ENCODE measurements around the gene AGAP3.

Gene AGAP3

GRCh38 chr7:151129960-151130591 lies 43.8 kb downstream of the AGAP3 start:
- Histone ChIP-seq H3K4me3 (ENCODE audit: severe bottlenecking) (no peak overlapping the region), H3K27me3 (ENCODE audit: insufficient read depth, poor library complexity, severe bottlenecking) (no peaks in the 10 kb centered on the region), H3K36me3 (ENCODE audit: low read depth) (peaks cover 64% of the 10 kb centered on the region), H3K27ac (ENCODE audit: poor library complexity, severe bottlenecking) (no peak overlapping the region), H3K9me3 (ENCODE audit: severe bottlenecking) (no peaks in the 10 kb centered on the region), H3K4me1 (ENCODE audit: insufficient read depth, poor library complexity, severe bottlenecking) (no peaks in the 10 kb centered on the region)
- no peak for DNase-seq (ENCODE audit: low spot score)
- TF ChIP-seq, protein P1, sequence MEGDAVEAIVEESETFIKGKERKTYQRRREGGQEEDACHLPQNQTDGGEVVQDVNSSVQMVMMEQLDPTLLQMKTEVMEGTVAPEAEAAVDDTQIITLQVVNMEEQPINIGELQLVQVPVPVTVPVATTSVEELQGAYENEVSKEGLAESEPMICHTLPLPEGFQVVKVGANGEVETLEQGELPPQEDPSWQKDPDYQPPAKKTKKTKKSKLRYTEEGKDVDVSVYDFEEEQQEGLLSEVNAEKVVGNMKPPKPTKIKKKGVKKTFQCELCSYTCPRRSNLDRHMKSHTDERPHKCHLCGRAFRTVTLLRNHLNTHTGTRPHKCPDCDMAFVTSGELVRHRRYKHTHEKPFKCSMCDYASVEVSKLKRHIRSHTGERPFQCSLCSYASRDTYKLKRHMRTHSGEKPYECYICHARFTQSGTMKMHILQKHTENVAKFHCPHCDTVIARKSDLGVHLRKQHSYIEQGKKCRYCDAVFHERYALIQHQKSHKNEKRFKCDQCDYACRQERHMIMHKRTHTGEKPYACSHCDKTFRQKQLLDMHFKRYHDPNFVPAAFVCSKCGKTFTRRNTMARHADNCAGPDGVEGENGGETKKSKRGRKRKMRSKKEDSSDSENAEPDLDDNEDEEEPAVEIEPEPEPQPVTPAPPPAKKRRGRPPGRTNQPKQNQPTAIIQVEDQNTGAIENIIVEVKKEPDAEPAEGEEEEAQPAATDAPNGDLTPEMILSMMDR (IDR thresholded peaks at IDR 0.05; ENCODE audit: poor library complexity, severe bottlenecking) = no peak
- ATAC-seq (ENCODE audit: low read depth) = no peak

- Histone ChIP-seq H3K27me3 (ENCODE audit: insufficient read depth, poor library complexity, severe bottlenecking) (no peaks in the 10 kb centered on the region), H3K9me3 (ENCODE audit: severe bottlenecking) (no peaks in the 10 kb centered on the region), H3K36me3 (ENCODE audit: low read depth) (peaks cover 64% of the 10 kb centered on the region), H3K27ac (ENCODE audit: poor library complexity, severe bottlenecking) (no peak overlapping the region), H3K4me3 (ENCODE audit: severe bottlenecking) (no peak overlapping the region), H3K4me1 (ENCODE audit: insufficient read depth, poor library complexity, severe bottlenecking) (no peaks in the 10 kb centered on the region)
- TF ChIP-seq, protein P1 (IDR thresholded peaks at IDR 0.05; ENCODE audit: poor library complexity, severe bottlenecking) = no peak
- DNase-seq (ENCODE audit: low spot score) = no peak
- no peak for ATAC-seq (ENCODE audit: low read depth)
Observed at GRCh38 chr7:151130741-151131157, 44.5 kb downstream of the AGAP3 start.

DNA sequence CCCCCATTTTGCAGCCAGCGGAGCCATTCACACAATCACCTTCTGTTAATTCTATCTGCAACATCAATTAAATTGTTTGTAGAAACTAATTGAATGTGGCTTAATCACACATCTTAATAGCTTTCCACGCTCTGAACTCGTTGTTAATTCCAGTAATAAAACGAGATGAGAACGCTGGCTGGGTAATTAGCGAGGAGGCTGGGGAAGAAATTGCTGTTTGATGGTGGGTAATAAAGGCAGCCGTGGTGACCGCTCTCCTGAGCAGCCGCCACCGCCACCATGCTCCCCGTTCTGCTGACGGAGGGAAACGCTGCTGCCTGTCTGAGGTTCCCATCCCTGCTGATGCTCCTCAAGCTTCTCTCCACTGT lies 44.9 kb downstream of the AGAP3 start:
- ATAC-seq (ENCODE audit: low read depth) (no peak), DNase-seq (ENCODE audit: low spot score) (no peak)
- Histone ChIP-seq H3K27me3 (ENCODE audit: insufficient read depth, poor library complexity, severe bottlenecking) (no peaks in the 10 kb centered on the region), H3K4me3 (ENCODE audit: severe bottlenecking) (no peak overlapping the region), H3K4me1 (ENCODE audit: insufficient read depth, poor library complexity, severe bottlenecking) (no peaks in the 10 kb centered on the region), H3K36me3 (ENCODE audit: low read depth) (peaks cover 64% of the 10 kb centered on the region), H3K9me3 (ENCODE audit: severe bottlenecking) (no peaks in the 10 kb centered on the region), H3K27ac (ENCODE audit: poor library complexity, severe bottlenecking) (no peak overlapping the region)
- TF ChIP-seq, protein P1 (IDR thresholded peaks at IDR 0.05; ENCODE audit: poor library complexity, severe bottlenecking) = no peak

GRCh38 chr7:151131592-151132293 lies 45.5 kb downstream of the AGAP3 start:
- peaks cover 66% of the 10 kb centered on the region for H3K36me3 ChIP-seq (ENCODE audit: low read depth)
- no peak overlapping the region for H3K4me3 ChIP-seq (ENCODE audit: severe bottlenecking)
- ATAC-seq (ENCODE audit: low read depth) (no peak), DNase-seq (ENCODE audit: low spot score) (no peak)
- no peak overlapping the region for H3K27ac ChIP-seq (ENCODE audit: poor library complexity, severe bottlenecking)
- H3K9me3 ChIP-seq (ENCODE audit: severe bottlenecking) = no peaks in the 10 kb centered on the region
- no peaks in the 10 kb centered on the region for H3K27me3 ChIP-seq (ENCODE audit: insufficient read depth, poor library complexity, severe bottlenecking)
- TF ChIP-seq, protein P1 (IDR thresholded peaks at IDR 0.05; ENCODE audit: poor library complexity, severe bottlenecking) = no peak
- H3K4me1 ChIP-seq (ENCODE audit: insufficient read depth, poor library complexity, severe bottlenecking) = no peaks in the 10 kb centered on the region

Measured in RWPE2 (cell line).